GM21529 (cell line): ENCODE measurements around the gene MRPL21.

Experiments
- ATAC-seq: cut with Tn5 transposase; IDR thresholded peaks from one replicate; pipeline ENCODE4 v1.9.1; 2021; ENCODE audit not compliant: unreplicated experiment

The MRPL21 gene

GRCh38 chr11:68843052-68843561, 60.5 kb downstream of the MRPL21 start:
- ATAC-seq, result no peak

- no peak for ATAC-seq
These were observed 61.1 kb downstream of the MRPL21 start for GRCh38 chr11:68842427-68843051.

GRCh38 chr11:68841718-68842426, 61.8 kb downstream of the MRPL21 start, which contains the start of gene CPT1A:
CPT1A (minus strand) TSS chr11:68841916; CDS start chr11:68815474, 26,442 bp downstream.
- ATAC-seq, result peak; percentile 34
